GM21381 (cell line): ENCODE measurements around the gene WIPI1.
"Not testable (repeated sequence)": the region's sequence is repeated elsewhere in the genome, so short reads cannot be mapped to it uniquely, and the experiment has no call there.

Source experiments
- ATAC-seq: cut with Tn5 transposase; IDR thresholded peaks from one replicate; pipeline ENCODE4 v1.9.1; 2021; ENCODE audit warnings: mild to moderate bottlenecking, moderate library complexity; ENCODE audit not compliant: unreplicated experiment

The WIPI1 gene

GRCh38 chr17:68457168-68457538 lies at the start of gene WIPI1:
Gene WIPI1 (minus strand): TSS chr17:68457496. CDS start chr17:68457421, 75 bp downstream.
- peak; percentile 28 for ATAC-seq

GRCh38 chr17:68505951-68506350 lies 48.7 kb upstream of the WIPI1 start:
- no peak for ATAC-seq

DNA sequence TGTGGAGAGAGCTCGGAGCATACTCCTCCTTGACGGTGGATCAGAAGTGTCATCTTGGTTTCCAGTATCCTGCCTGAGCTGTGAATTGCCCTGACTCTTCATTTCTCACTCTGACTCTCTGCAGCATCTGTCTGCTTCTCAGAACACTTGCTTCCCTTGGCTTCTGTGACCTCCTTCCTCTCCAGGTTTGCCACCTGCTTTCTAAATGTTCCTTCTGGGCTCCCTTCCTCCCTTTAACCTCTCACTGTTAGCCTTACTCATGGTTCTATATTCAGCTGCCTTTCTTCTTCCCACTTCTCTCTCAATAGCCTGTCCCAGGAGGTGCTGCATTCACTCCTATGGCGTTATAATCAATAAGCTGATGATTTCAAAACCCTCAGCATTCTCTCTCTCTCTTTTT lies 43.8 kb upstream of the WIPI1 start:
- no peak for ATAC-seq

DNA sequence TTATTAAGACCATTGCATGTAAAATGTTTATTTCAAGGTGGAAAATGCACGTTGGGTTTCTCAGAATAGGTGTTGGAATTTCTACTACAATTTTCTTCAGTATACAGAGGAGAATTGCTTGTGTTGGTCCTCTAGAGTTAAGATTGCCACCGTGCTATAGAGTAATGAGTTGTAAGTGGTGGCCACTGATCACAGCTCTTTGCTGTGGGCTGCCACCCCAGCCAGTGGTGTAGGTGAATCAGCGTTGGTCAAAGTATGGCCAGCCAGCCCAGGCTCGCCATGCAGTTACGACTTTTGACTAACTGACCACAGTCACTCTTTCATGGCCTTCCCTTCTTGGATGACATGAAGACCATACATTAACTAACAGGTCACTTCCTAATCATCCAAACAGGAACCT lies 42.3 kb upstream of the WIPI1 start:
- ATAC-seq, result no peak

DNA sequence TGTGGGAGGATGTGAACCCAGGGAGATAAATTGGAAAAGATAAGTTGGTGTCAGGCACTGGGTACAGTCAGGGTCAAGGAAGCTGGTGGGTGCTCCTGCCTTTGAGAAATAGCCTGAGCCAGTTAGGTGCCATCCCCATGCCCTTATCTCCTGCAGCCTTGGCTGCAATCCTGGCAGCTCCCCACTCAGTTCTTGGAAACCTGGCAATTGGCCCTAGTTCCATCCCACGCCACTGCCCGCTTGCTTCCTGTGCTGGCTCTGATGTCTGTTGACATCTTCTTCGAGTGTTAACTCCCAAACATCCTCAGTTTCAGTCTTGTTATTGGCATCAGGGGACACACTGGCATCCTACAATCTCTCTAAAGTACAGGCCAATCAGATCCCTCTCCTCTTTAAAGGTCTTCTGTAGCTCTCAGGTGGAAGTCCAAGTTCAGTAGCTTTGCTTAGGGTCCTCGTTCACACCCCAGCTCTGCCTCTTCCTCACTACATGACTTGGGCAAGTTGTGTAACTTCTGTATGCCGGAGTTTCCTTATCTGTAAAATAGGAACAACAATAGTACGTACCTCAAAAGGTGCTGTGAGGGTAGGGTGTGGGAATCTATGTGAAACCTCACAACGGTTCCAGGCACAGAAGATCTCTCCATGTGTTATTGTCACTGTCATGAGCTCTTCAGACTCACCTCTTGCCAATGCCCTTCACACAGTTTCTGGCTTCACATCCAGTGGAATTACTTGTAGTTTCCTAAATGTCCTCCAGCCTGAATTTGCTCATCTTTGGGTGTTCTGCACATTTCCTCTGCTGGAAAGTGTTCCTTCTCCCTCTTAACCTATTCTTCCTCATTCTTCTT lies 41.4 kb upstream of the WIPI1 start:
- peak; percentile 25 for ATAC-seq

GRCh38 chr17:68497885-68498319 lies 40.6 kb upstream of the WIPI1 start:
- ATAC-seq, result peak; percentile 96

DNA sequence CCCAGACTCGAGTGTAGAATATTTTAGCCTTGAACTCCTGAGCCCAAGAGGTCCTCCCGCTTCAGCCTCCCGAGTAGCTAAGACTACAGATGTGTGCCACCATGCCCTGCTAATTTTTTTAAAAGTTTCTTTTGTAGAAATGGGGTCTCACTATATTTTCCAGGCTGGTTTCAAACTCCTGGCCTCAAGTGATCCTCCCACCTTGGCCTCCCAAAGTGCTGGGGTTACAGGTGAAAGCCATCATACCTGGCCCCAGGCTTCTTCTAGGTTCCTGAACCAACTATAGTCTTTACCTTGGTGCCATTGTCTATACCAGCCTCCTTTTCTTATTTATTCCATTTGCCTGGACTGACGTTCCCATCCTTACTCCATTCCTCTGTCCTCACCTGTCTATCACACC lies 37.8 kb upstream of the WIPI1 start:
- no peak for ATAC-seq

GRCh38 chr17:68492394-68493054 lies 35.2 kb upstream of the WIPI1 start:
- ATAC-seq, result not testable (repeated sequence)

DNA sequence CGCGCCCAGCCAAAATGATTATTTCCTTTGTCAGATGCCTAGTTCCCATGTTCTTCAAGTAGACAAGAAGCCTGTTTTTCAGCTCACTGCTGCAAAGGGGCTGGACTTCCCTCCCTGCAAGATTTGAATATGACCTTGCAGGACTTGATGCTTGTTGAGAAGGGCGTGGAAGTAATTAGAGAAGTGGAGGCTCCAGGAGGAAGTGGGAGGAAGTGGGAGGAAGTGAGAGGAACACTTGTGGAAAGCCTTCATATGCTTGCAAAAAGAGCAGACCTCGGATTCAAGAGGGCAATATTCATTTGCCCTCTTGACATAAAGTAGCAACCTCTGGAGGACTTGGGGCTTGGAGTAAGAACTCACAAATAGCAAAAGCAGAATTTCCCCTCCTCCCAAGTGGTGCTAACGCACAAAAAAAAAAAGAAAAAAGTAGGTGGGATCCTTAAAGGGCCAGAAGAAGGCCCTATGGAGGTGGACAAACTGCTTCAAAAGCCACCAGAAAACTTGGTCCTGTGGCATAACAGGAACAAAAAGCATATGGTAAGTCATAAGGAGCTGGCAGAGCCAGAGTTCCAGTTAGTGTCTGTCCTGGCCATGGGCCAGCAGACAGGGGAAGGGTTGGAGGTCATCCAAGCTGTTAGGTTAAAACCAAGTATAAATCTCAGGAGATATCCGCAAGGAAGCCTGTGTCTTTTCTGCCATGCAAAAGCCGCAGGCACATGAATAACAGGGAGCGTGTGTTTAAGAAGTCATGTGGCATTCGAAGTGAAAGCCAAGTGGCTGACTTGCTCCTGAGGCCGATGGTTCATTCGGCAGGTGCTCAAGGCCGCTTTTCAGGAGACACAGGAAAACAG lies 34.3 kb upstream of the WIPI1 start:
- no peak for ATAC-seq

GRCh38 chr17:68489919-68490318 lies 32.6 kb upstream of the WIPI1 start:
- no peak for ATAC-seq

GRCh38 chr17:68484458-68484857 lies 27.2 kb upstream of the WIPI1 start:
- ATAC-seq, result no peak

- no peak for ATAC-seq
Observed at GRCh38 chr17:68482576-68483041, 25.3 kb upstream of the WIPI1 start.

GRCh38 chr17:68480885-68481284 lies 23.6 kb upstream of the WIPI1 start:
- no peak for ATAC-seq

- ATAC-seq, result no peak
Observed at GRCh38 chr17:68470961-68471360, 13.7 kb upstream of the WIPI1 start.

DNA sequence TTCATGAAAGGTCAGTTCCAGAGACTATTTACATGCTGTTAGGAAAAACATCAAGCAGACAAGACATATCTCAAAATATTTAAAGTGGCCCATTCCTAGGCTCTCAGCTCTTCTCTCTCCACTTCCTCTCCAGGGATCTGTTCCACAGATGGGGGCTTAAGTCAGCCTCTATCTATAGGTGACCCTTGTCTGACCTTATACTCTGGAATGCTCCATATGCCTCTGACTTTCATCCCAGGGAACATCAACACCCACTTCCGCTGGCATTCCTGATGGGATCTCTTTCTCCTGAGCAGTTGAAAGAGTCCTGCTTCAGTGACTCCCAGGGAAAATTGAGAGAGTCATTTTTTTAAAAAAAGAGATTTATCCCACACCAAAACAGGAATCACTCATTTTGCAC lies 11.5 kb upstream of the WIPI1 start:
- no peak for ATAC-seq

- no peak for ATAC-seq
Observed at GRCh38 chr17:68468334-68468733, 11.0 kb upstream of the WIPI1 start.

DNA sequence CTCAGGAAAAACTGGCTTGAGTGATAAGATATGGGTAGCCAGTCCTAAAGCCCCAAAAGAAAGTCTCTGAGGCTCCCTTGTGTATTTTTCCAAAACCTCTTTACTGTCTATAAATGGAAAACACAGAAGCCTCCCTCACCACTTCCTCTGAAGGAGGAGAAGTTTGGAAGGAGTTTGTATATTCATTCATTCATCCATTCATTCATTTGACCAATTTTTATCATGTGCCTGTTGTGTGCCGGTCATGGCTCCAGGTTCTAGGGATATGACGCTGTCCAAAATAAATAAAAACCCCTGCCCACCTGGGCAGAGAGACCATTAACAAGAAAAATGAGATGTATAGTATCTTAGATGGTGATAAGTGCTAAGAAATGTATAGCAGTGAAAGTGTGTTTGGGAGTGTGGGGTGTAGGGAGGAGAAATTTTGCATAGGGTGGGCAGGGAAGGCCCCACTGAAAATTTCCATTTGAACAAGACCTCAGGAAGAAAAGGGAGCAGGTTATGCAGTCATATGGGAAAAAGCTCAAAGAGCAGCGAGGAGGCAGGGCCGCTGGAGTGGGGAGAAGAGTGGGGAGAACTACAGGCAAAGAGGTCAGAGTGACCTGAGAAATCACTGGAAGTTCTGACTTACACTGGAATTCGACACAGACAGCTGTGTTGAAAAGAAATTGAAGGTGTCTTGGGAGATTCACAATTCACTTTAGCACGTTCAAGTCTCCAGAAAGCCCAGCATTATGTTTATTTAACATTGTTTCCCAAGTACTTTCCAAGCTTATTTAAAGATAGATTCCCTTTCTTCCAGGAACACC lies 6.1 kb upstream of the WIPI1 start:
- ATAC-seq, result no peak

DNA sequence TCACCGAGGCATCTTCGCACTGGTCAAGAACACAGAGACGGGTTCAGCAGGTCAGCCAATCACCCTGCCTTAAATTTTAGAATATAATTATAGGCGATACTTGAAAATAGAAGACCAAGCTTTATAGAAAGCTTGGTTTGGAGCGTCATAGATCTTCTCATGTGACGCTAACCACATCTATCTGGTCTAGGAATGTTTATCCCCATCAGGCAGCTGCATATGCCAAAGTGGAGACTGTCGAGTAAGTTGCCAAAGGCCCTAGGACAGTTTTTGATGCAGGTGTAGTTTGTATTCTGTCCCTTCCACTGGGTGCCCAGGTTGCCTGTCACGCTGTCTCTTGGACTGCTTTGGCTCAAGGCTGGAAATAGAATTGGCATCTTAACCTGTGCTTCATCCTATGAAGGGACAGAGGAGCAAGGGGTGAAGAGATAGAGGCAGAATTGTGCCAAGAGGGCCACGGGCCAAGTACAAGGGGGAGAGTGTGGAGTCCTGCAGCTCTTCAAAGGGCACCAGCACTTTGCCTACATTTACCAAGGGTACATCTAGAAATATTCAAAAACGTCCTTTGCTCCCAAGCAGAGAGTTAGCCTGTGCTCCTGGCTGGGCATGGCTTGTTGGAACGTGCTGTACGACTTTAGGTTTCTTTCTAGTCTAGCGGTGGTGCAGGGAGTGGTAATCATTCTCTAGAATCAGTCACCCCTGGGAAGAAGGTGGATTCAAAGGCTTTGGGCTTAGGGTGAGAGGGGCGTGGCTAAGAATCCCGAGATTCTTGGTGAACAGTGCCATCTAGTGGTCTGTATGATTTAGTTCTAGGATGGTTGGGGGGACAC lies 5.3 kb upstream of the WIPI1 start:
- peak; percentile 37 for ATAC-seq

GRCh38 chr17:68461589-68461988 lies 4.3 kb upstream of the WIPI1 start:
- ATAC-seq, result no peak

GRCh38 chr17:68461122-68461539 lies 3.8 kb upstream of the WIPI1 start:
- no peak for ATAC-seq
